AG10803 (cell line): ENCODE data around the gene PPP1R9A.

ENCODE experiments used
- DNase-seq: peaks from one replicate; pipeline ENCODE4 v3.0.0; 2010; ENCODE audit warnings: low read depth
- H3K4me3 ChIP-seq: 2 replicates; pipeline ENCODE4 v1.5.1; 2011; ENCODE audit warnings: mild to moderate bottlenecking, low read length, control low read depth
- CTCF ChIP-seq: conservative IDR thresholded peaks from 2 replicates; pipeline ENCODE4 v1.5.1; 2011; ENCODE audit warnings: mild to moderate bottlenecking, low read length, control low read depth, inconsistent platforms

The PPP1R9A gene

GRCh38 chr7:95304990-95305389, 397.6 kb downstream of the PPP1R9A start:
- no peak for DNase-seq
- TF ChIP-seq CTCF: no peak
- no peak overlapping the region for H3K4me3 ChIP-seq

GRCh38 chr7:95309951-95310350, 402.6 kb downstream of the PPP1R9A start:
- no peak for TF ChIP-seq CTCF
- no peak overlapping the region for H3K4me3 ChIP-seq
- no peak for DNase-seq

- no peak for TF ChIP-seq CTCF
- H3K4me3 ChIP-seq: no peak overlapping the region
- DNase-seq: no peak
Measured at GRCh38 chr7:95311389-95311788, 404.0 kb downstream of the PPP1R9A start.

DNA sequence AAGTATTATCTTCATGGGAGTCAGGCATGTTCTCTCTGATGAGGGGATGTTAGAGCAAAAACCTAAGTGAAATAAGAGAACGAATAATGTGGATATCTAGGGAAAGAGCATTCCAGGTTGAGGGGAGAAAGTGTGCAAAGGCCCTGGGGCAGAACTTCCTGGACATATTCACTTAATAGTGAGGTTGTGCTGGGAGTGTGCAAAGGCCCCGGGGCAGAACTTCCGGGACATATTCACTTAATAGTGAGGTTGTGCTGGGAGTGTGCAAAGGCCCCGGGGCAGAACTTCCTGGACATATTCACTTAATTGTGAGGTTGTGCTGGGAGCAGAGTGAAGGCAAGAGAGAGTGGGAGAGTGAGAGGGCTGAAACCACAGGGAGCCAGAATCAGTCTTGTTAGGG, 405.2 kb downstream of the PPP1R9A start:
- no peak for TF ChIP-seq CTCF
- no peak for DNase-seq

DNA sequence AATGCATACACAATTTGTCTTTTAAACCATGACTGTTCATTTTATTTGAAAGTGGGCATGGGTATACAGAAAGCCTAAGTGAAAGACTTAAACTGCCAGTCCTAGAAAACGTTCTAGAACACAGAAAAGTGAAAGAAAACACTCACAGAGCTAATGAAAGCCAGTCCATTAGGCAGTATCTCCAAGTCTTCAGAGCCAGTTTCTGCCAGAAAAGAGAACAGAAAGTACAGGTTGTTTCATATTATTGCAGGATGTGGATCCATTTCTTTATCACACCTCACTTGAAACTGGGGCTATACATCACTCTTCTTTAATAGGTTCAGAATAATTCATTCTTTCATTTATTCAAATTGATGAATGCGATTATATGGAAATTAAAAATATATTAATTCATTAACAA, 409.2 kb downstream of the PPP1R9A start:
- H3K4me3 ChIP-seq: no peak overlapping the region
- TF ChIP-seq CTCF: no peak
- no peak for DNase-seq

More for the DNA sequence above, 405.2 kb downstream of the PPP1R9A start:
- H3K4me3 ChIP-seq: no peak overlapping the region

DNA sequence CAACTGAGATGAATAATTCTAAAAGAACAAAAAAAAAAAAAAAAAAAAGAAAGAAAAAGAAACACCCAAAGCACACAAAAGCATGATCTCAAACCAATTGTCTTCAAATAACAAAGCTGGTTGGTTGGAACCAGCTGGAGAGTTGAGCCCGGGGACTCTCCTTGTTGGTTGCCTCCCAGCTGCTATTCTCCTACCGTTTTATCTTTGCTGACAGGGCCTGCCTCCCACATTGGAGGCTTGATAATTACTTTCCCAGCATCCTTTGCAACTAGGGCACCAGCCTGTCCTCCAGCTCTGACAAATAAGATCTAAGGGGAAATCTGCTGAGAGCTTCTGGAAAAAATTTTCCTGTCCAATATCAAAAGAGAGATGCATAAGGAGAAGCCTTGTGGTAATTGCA, 410.2 kb downstream of the PPP1R9A start:
- no peak for DNase-seq
- H3K4me3 ChIP-seq: no peak overlapping the region
- TF ChIP-seq CTCF: no peak

- TF ChIP-seq CTCF: no peak
- no peak overlapping the region for H3K4me3 ChIP-seq
- no peak for DNase-seq
Measured at GRCh38 chr7:95317966-95318365, 410.6 kb downstream of the PPP1R9A start.
